ENCODE data around the gene CCNYL1. TPM values are rescaled to one million over a fixed set of nuclear protein-coding genes. Genes with fewer than 3 reads are reported as not detected.

CCNYL1 gene
- 5.6 and 13.7 TPM in 2 replicates for total RNA-seq

DNA sequence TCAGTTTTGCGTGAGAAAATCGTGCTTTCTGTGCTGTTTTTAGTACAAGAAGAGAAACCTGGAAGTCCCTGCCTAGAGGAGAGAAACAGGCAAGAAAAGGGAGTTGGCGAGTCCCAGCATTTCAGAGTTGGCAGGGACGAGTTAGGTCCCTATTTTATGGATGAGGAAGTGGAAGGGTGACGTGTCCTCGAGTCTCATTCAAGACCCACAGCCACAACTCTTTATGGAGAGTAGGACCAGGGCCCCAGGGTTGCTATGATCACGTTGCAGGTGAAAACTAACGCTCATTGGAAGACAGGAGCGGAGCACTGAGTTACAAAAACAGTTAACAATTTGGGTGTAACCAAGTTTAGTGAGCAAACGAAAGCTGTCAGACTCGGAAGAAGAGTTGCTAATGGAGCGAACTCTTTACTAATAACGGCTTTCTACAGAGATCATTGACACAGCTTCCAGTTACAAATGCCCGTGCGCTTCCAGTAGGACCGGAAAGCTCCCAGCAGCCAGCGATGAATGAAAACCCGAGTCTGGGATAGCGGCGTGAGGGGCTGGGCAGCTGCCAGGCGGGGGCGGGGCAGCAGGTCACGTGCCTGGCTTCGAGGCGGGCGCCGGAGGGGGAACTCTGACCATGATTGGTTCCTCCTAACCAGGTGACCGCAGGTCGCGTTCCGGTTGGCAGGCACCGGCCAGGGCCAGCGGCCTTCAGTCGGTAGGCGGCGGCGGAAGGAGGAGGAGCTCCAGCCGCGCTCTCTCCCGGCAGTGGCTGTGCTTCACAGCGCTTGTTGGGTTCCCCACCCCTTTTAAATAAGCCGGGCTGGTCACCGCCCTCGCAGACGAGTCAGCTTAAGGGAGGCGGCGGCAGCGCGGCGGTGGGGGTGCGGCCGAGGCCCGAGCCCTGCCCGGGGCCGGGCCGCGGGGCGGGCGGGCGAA is at the start of gene CCNYL1:
TSS of gene CCNYL1 (plus strand) at position 827 of the 927 bp plus-strand sequence. CDS start 257 bp downstream, outside the sequence.

Other genes with a start within 250 kb of the CCNYL1 start
- 41.6 and 41.7 TPM in 2 replicates for gene CREB1, start 181.7 kb upstream of the CCNYL1 start, total RNA-seq
- 5.5 and 9.0 TPM in 2 replicates for gene METTL21A, start 86.2 kb upstream of the CCNYL1 start, total RNA-seq
- gene FZD5, start 58.3 kb downstream of the CCNYL1 start, total RNA-seq, result 0.99 and 1.2 TPM in 2 replicates